Renal pelvis (tissue), 4 donors: ENCODE measurements around the gene FAM9B. TPM values are rescaled to one million over a fixed set of nuclear protein-coding genes. Genes with fewer than 3 reads are reported as not detected.

Source experiments
- DNase-seq: peaks from one replicate; pipeline ENCODE4 v3.0.0-alpha.2; 2013
- polyA plus RNA-seq, 3 donors: library from polyadenylated mRNA; unstranded; fragments of 120-200 nt; gene quantifications; one replicate each; pipeline ENCODE4 v1.2.1, GENCODE V29; 2013; ENCODE audit not compliant: insufficient read length in 3 of 3

FAM9B gene
- polyA plus RNA-seq, 3 donors = 0.10 to 0.32 (median 0.30) TPM

DNA sequence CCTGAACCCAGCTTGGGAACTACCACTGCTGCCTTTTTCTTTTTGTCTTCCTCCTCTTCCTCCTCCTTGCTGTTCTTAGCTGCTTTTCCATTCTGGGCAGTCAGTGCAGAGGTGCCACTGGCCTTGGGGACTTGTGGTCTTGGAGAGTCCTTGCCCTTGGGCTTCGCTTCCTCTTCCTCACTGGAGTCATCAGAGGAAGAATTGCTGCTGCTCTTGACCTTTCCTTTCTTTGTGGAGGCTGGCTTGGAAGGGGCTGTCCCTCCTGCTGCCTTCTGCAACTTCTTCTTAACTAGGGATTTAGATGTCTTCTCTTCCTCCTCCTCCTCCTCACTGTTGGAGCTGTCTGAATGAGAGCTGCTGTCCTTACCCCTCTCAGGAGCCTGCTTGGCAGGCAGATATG is 53.2 kb downstream of the FAM9B start:
- no peak for DNase-seq

Other genes starting within 250 kb of the FAM9B start
- gene FAM9A, start 232.7 kb downstream of the FAM9B start, polyA plus RNA-seq = not detected